Epithelial cell of esophagus (primary cell): ENCODE measurements around the gene DYDC1.

Source experiments
- DNase-seq: peaks from one replicate; pipeline ENCODE4 v3.0.0; 2010; ENCODE audit warnings: low read depth
- H3K4me3 ChIP-seq: 2 replicates; pipeline ENCODE4 v1.5.1; 2011; ENCODE audit warnings: mild to moderate bottlenecking, low read length, control low read depth
- CTCF ChIP-seq: IDR thresholded peaks from 2 replicates; pipeline ENCODE4 v1.5.1; 2011; ENCODE audit warnings: low read depth, mild to moderate bottlenecking, low read length, control low read depth, inconsistent platforms; ENCODE audit not compliant: insufficient read depth; ENCODE audit errors: missing control alignments

The DYDC1 gene

DNA sequence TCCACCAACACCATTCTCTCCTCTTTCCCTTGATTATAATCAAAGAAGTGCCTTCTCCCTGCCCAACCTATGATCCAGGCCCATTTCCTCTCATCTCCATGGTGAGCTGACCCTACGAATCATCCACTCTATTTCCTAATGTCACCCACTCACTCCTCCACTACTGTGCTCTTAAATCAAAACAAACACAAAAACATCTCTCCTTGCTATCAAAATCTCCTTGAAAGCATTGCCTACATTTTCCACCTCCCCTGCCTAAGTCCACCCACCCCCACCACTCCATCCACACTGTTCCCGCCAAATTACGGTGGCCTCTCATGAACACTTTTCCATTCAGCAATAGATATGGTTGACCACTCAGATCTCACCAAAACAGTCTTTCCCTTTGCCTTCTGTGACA is 5.3 kb downstream of the DYDC1 start:
- DNase-seq: no peak
- TF ChIP-seq CTCF: no peak
- H3K4me3 ChIP-seq: no peak overlapping the region

GRCh38 chr10:80350251-80350650 is 6.3 kb downstream of the DYDC1 start:
- no peak for TF ChIP-seq CTCF
- no peak overlapping the region for H3K4me3 ChIP-seq
- DNase-seq: no peak

- no peak overlapping the region for H3K4me3 ChIP-seq
- no peak for TF ChIP-seq CTCF
- DNase-seq: no peak
Observed at GRCh38 chr10:80344912-80345311, 11.6 kb downstream of the DYDC1 start.

- no peak for TF ChIP-seq CTCF
- DNase-seq: no peak
- H3K4me3 ChIP-seq: no peak overlapping the region
Observed at GRCh38 chr10:80344276-80344675, 12.3 kb downstream of the DYDC1 start.

DNA sequence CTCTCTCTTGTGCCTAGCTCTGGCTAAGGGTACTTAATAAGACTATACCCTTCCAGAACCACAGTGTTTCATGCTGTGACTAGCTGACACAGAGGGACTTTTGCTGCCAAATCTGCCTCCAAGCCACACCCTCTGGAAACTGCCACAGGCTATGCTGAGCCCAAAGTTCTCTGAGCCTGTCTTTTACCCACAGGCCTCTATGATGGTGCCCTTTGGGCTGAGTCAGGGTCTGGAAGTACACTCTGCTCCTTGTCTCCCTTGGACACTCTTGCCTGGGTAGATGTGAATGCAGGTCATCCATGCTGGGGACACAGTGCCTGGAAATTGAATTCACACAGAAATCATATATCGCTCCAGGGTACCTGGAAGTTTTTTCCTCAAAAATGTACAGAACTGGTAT is 22.6 kb downstream of the DYDC1 start:
- TF ChIP-seq CTCF: no peak
- no peak for DNase-seq
- H3K4me3 ChIP-seq: no peak overlapping the region

DNA sequence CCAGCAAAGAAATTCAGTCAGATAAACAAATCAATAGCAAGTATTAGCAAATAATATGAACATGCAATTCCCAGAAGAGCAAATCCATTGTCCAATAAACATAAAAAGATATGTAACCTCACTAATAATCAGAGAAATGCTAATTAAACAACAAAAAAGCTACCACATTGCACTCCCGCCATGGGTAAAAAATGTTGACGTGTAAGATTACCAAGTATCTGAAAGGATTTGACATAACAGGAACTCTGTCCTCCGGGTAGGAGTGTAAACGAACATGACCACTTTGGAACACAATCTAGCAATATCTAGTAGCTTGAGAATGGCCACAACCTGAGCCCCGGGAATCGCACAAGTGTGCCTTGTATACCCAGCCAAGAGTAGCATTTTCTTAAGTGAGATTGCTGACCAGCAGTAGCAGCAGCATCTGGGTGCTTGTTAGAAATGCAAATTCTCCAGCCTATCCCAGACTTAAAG is 31.6 kb downstream of the DYDC1 start:
- no peak for TF ChIP-seq CTCF
- no peak overlapping the region for H3K4me3 ChIP-seq
- no peak for DNase-seq

GRCh38 chr10:80324086-80324485 is 32.5 kb downstream of the DYDC1 start:
- peak; percentile 13 for DNase-seq
- no peak overlapping the region for H3K4me3 ChIP-seq
- no peak for TF ChIP-seq CTCF
